PC-9 (cell line): ENCODE results near the gene TTC27. TPM values are rescaled to one million over a fixed set of nuclear protein-coding genes. Genes with fewer than 3 reads are reported as not detected.
"Not testable (repeated sequence)": the region's sequence is repeated elsewhere in the genome, so short reads cannot be mapped to it uniquely, and the experiment has no call there.

ENCODE experiments used
- BruUV-seq: library from RNA; stranded (reverse); fragments of 400-500 nt; replicated peaks from 2 replicates; lab custom pipeline; 2021; lab: Mats Ljungman, UMichigan
- CTCF ChIA-PET: fragments of 300-600 bp; sonication (Branson Sonifier 250); formaldehyde crosslinking; loops from one replicate; lab custom pipeline; 2022; ENCODE audit warnings: antibody characterized with exemption; lab: Charles Lee
- POLR2A ChIA-PET: fragments of 300-600 bp; sonication (Branson Sonifier 250); formaldehyde crosslinking; loops from one replicate; lab custom pipeline; 2022; ENCODE audit warnings: antibody characterized with exemption; ENCODE audit not compliant: unreplicated experiment; lab: Charles Lee
- DNase-seq, 2 experiments: peaks; one replicate each; pipeline versions ENCODE4 v3.0.0 to v3.0.0-alpha.2; 2015 to 2022; ENCODE audit warnings: mixed read lengths in 1 of 2
- H2AFZ ChIP-seq: fragments of 200-600 bp; sonication (generic); 2 replicates; pipeline ENCODE4 v1.8.1; 2017; ENCODE audit warnings: antibody characterized with exemption
- H3F3A ChIP-seq: fragments of 200-600 bp; sonication (generic); 2 replicates; pipeline ENCODE4 v1.8.1; 2017; ENCODE audit warnings: antibody characterized with exemption, mild to moderate bottlenecking, low read depth; ENCODE audit not compliant: insufficient read depth
- H3K27ac ChIP-seq: fragments of 200-600 bp; sonication (generic); 2 replicates; pipeline ENCODE4 v1.6.1; 2016; ENCODE audit warnings: mixed run types
- H3K27me3 ChIP-seq: fragments of 200-600 bp; sonication (generic); 2 replicates; pipeline ENCODE4 v1.6.1; 2016; ENCODE audit warnings: low read depth, mixed run types; ENCODE audit not compliant: insufficient read depth
- H3K36me3 ChIP-seq: fragments of 200-600 bp; sonication (generic); 2 replicates; pipeline ENCODE4 v1.6.1; 2016; ENCODE audit warnings: low read depth, mixed run types
- H3K4me1 ChIP-seq: fragments of 200-600 bp; sonication (generic); replicated peaks from 2 replicates; pipeline ENCODE4 v1.6.1; 2016; ENCODE audit warnings: mixed run types; ENCODE audit not compliant: insufficient read depth
- H3K4me2 ChIP-seq: fragments of 200-600 bp; sonication (generic); 2 replicates; pipeline ENCODE4 v1.6.1; 2017; ENCODE audit warnings: mixed run types
- H3K4me3 ChIP-seq: fragments of 200-600 bp; sonication (generic); 2 replicates; pipeline ENCODE4 v1.6.1; 2016; ENCODE audit warnings: mixed run types
- H3K79me2 ChIP-seq: fragments of 200-600 bp; sonication (generic); 2 replicates; pipeline ENCODE4 v1.6.1; 2017; ENCODE audit warnings: low read depth, mixed run types
- H3K9me2 ChIP-seq: fragments of 200-600 bp; sonication (generic); 2 replicates; pipeline ENCODE4 v1.8.1; 2017; ENCODE audit warnings: mild to moderate bottlenecking; ENCODE audit not compliant: insufficient read depth
- H3K9me3 ChIP-seq: fragments of 200-600 bp; sonication (generic); 2 replicates; pipeline ENCODE4 v1.8.1; 2016; ENCODE audit warnings: low read depth; ENCODE audit not compliant: insufficient read depth
- H4K20me1 ChIP-seq: fragments of 200-600 bp; sonication (generic); 2 replicates; pipeline ENCODE4 v1.8.1; 2017; ENCODE audit not compliant: insufficient read depth
- CTCF ChIP-seq: fragments of 200-600 bp; sonication (generic); conservative IDR thresholded peaks from 2 replicates; pipeline ENCODE4 v1.6.1; 2017; ENCODE audit warnings: mixed run types, antibody characterized with exemption, mild to moderate bottlenecking, moderate library complexity
- EZH2 ChIP-seq: fragments of 200-600 bp; sonication (generic); IDR thresholded peaks from 2 replicates; pipeline ENCODE4 v1.8.0; 2017; ENCODE audit warnings: antibody characterized with exemption, low read depth
- intact Hi-C: fragments of 100-400 bp; cut with micrococcal nuclease; formaldehyde crosslinking; loops from one replicate; pipeline ENCODE4 v1.10.0; 2022; ENCODE audit not compliant: unreplicated experiment
- total RNA-seq: library from RNA; stranded (reverse); gene quantifications from 2 replicates; pipeline ENCODE4 v1.2.3, GENCODE V29; 2021

Gene TTC27
- total RNA-seq, 1 experiment from 2014 or later = 12.8 TPM

DNA sequence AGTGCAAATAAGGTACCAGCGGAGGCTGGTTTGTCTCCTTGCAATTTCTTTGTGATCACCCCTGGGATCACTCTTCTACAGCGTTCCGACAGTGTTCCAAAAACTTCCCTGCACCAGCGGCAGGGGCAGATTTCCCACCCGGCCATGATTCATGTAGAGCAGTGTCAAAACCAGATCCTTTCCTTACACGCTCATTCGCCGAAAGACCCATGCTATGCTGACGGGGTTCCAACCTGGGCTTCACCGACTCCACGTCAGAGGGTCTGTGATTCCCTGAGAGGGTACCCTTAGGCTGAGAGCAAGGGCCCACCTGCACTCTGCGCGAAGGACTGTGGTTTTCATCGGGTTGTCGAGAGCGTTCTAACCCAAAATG lies 423 bp upstream of the TTC27 start:
- no peak for TF ChIP-seq CTCF
- TF ChIP-seq EZH2 = no peak
- POLR2A ChIA-PET = no interaction called here
- Histone ChIP-seq H3K79me2 (peaks cover 18% of the 10 kb centered on the region), H3K4me3 (peak overlapping the region; percentile 69; the same call in 1 of the 2 replicates), H2AFZ (peak overlapping the region; percentile 100), H3K4me1 (peaks cover 13% of the 10 kb centered on the region), H4K20me1 (0 out of 2 replicates have a peak, but pooled peaks cover 4% of the 10 kb centered on the region), H3K9me3 (no peaks in the 10 kb centered on the region), H3K27ac (no peak overlapping the region), H3F3A (peaks cover 12% of the 10 kb centered on the region; the same call in 1 of the 2 replicates), H3K9me2 (no peaks in the 10 kb centered on the region), H3K27me3 (no peaks in the 10 kb centered on the region), H3K36me3 (peaks cover 7% of the 10 kb centered on the region; the same call in 1 of the 2 replicates), H3K4me2 (peak overlapping the region; percentile 79)
- intact Hi-C loops = loop anchor here (10.0 kb wide), 1 partner anchor 847 kb away; the partner anchor contains the start of gene RASGRP3
- no peak for DNase-seq
- CTCF ChIA-PET = interaction anchor here (0.6 kb wide), 1 partner anchor 446 kb away, joined by 3 read pairs; no protein-coding TSS in a partner anchor
- BruUV-seq = no TSS peak

GRCh38 chr2:32632089-32632488 lies 4.2 kb downstream of the TTC27 start:
- Histone ChIP-seq H3K36me3 (peaks cover 7% of the 10 kb centered on the region; the same call in 1 of the 2 replicates), H3K79me2 (peaks cover 18% of the 10 kb centered on the region), H2AFZ (no peak overlapping the region), H3K9me2 (no peaks in the 10 kb centered on the region), H3K27ac (0 out of 2 replicates have a peak overlapping the region, but pooled peaks have one; percentile 7), H3K4me2 (no peak overlapping the region), H3K4me3 (no peak overlapping the region), H4K20me1 (0 out of 2 replicates have a peak, but pooled peaks cover 4% of the 10 kb centered on the region), H3K9me3 (no peaks in the 10 kb centered on the region), H3K4me1 (peaks cover 13% of the 10 kb centered on the region), H3F3A (peaks cover 5% of the 10 kb centered on the region; the same call in 1 of the 2 replicates), H3K27me3 (no peaks in the 10 kb centered on the region)
- DNase-seq = peak; percentile 7 to 77
- intact Hi-C loops = no loop called here
- no TSS peak for BruUV-seq
- TF ChIP-seq CTCF (no peak), EZH2 (no peak)
- ChIA-PET POLR2A (no interaction called here), CTCF (no interaction called here)

DNA sequence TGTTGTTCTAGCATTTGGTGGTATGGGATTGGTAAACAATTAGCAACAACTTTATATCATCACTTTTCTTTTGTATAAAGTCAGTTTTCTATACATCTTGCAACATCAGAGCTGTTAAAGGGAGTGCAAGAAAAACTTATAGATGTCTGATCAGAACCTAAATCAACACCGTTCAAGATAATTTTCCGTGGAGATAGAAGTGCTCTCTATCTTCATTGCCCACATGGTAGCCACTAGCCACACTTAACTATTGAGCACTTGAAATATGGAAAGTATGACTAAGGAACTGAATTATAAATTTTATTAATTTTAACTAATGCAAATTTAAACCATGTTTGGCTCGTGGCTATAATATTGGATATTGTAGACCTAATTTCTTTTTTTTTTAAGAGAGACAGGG lies 5.2 kb downstream of the TTC27 start:
- no peak for DNase-seq
- Histone ChIP-seq H3K79me2 (peaks cover 18% of the 10 kb centered on the region), H2AFZ (no peak overlapping the region), H3K27me3 (no peaks in the 10 kb centered on the region), H4K20me1 (0 out of 2 replicates have a peak, but pooled peaks cover 4% of the 10 kb centered on the region), H3K4me3 (no peak overlapping the region), H3K4me2 (no peak overlapping the region), H3K9me2 (no peaks in the 10 kb centered on the region), H3F3A (no peaks in the 10 kb centered on the region; the same call in 1 of the 2 replicates), H3K4me1 (peaks cover 13% of the 10 kb centered on the region), H3K27ac (no peak overlapping the region), H3K36me3 (peaks cover 7% of the 10 kb centered on the region; the same call in 1 of the 2 replicates), H3K9me3 (no peaks in the 10 kb centered on the region)
- CTCF ChIA-PET = no interaction called here
- no peak for TF ChIP-seq CTCF
- TF ChIP-seq EZH2 = no peak
- intact Hi-C loops = no loop called here
- no TSS peak for BruUV-seq
- POLR2A ChIA-PET = no interaction called here

DNA sequence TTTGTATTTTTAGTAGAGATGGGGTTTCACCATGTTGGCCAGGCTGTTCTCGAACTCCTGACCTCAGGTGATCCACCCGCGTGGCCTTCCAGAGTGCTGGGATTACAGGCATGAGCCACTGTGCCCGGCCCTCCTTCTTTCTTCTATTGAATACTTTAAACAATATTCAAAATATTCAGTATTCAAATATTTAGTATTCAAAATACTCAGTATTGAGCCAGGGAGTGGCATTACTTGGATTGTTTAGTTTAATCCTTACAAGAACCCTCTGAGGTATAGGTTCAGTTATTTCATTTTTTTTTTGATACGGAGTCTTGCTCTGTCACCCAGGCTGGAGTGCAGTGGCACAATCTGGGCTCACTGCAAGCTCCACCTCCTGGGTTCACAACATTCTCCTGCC lies 10.7 kb downstream of the TTC27 start:
- BruUV-seq, intact Hi-C loops, H3F3A ChIP-seq, DNase-seq, H3K9me3 ChIP-seq, H3K9me2 ChIP-seq, H3K79me2 ChIP-seq, H4K20me1 ChIP-seq, H2AFZ ChIP-seq, POLR2A ChIA-PET, H3K27ac ChIP-seq, H3K4me3 ChIP-seq, H3K4me2 ChIP-seq, H3K4me1 ChIP-seq, H3K27me3 ChIP-seq: not testable (repeated sequence)
- CTCF ChIA-PET = interaction anchor here (0.6 kb wide), 1 partner anchor 168 kb away, joined by 3 read pairs; no protein-coding TSS in a partner anchor
- H3K36me3 ChIP-seq = peaks cover 14% of the 10 kb centered on the region
